GM21390 (cell line): ENCODE data around the gene PCCB.
"Not testable (repeated sequence)": the region's sequence is repeated elsewhere in the genome, so short reads cannot be mapped to it uniquely, and the experiment has no call there.

Experiments used
- ATAC-seq: cut with Tn5 transposase; IDR thresholded peaks from one replicate; pipeline ENCODE4 v1.9.1; 2021; ENCODE audit not compliant: unreplicated experiment

Gene PCCB

GRCh38 chr3:136261826-136262225, 11.7 kb downstream of the PCCB start:
- no peak for ATAC-seq

GRCh38 chr3:136262559-136262958, 12.4 kb downstream of the PCCB start:
- no peak for ATAC-seq

GRCh38 chr3:136263251-136263650, 13.1 kb downstream of the PCCB start:
- ATAC-seq = no peak

- peak; percentile 68 for ATAC-seq
Measured at GRCh38 chr3:136266468-136267125, 16.5 kb downstream of the PCCB start.

- no peak for ATAC-seq
Measured at GRCh38 chr3:136267235-136267634, 17.1 kb downstream of the PCCB start.

GRCh38 chr3:136270179-136270578, 20.0 kb downstream of the PCCB start:
- peak; percentile 59 for ATAC-seq

GRCh38 chr3:136271626-136272025, 21.5 kb downstream of the PCCB start:
- not testable (repeated sequence) for ATAC-seq

GRCh38 chr3:136276049-136276755, 26.1 kb downstream of the PCCB start:
- no peak for ATAC-seq

- ATAC-seq = no peak
Measured at GRCh38 chr3:136277115-136277514, 27.0 kb downstream of the PCCB start.

- no peak for ATAC-seq
Measured at GRCh38 chr3:136277634-136278033, 27.5 kb downstream of the PCCB start.

GRCh38 chr3:136279092-136279491, 29.0 kb downstream of the PCCB start:
- no peak for ATAC-seq

GRCh38 chr3:136280961-136281360, 30.8 kb downstream of the PCCB start:
- ATAC-seq = no peak

- no peak for ATAC-seq
Measured at GRCh38 chr3:136281966-136282520, 31.9 kb downstream of the PCCB start.

GRCh38 chr3:136283627-136284026, 33.5 kb downstream of the PCCB start:
- ATAC-seq = no peak

GRCh38 chr3:136291302-136291701, 41.2 kb downstream of the PCCB start:
- no peak for ATAC-seq

- no peak for ATAC-seq
Measured at GRCh38 chr3:136292500-136292899, 42.4 kb downstream of the PCCB start.

- ATAC-seq = no peak
Measured at GRCh38 chr3:136293279-136293678, 43.1 kb downstream of the PCCB start.

- ATAC-seq = no peak
Measured at GRCh38 chr3:136294176-136294575, 44.0 kb downstream of the PCCB start.

GRCh38 chr3:136296960-136297359, 46.8 kb downstream of the PCCB start:
- no peak for ATAC-seq

GRCh38 chr3:136297826-136298225, 47.7 kb downstream of the PCCB start:
- ATAC-seq = no peak

- no peak for ATAC-seq
Measured at GRCh38 chr3:136300444-136300843, 50.3 kb downstream of the PCCB start.

- ATAC-seq = no peak
Measured at GRCh38 chr3:136305879-136306278, 55.7 kb downstream of the PCCB start.
